ENCODE measurements around the gene CDC25B. TPM values are rescaled to one million over a fixed set of nuclear protein-coding genes. Genes with fewer than 3 reads are reported as not detected.

Gene CDC25B
- 67.5 and 104 TPM in 2 replicates for total RNA-seq (2014; rRNA removed; shearing (Covaris generic))

DNA sequence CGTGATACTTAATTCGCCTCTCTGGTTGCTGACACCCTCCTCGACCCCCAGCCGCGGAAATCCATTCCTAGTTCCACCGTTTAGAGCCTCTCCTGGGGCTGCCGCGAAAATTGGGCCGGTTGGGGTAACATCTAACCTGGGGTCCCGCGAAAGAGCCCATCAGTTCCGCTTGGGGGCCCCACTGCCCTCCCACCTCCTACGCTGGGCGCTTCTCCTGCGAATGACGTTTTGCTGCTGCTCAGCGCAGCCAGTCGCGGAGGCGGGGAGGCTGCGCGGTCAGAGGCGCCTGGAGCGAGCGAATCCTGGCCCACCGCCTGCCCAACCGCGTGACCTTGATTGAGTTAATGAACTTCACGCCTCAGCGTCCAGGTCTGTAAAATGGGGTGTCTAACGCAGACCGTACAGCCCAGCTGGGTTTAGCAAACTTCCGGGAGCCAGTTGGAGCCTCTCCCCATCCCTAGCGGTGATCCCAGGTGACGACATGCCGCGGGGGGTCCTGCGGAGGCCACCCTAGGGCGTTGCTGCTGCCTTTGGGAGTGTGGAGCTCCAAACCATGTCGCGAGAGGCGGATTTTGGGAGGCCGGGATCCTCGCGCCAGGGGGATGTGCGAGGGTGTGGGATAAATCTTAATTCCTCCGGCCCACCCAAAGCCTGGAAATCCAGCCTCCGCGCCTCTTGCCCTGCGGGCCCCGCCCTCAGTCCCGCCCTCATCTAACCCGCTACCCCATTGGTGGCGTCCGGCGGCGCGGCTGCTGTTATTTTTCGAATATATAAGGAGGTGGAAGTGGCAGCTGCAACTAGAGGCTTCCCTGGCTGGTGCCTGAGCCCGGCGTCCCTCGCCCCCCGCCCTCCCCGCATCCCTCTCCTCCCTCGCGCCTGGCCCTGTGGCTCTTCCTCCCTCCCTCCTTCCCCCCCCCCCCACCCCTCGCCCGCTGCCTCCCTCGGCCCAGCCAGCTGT is at the start of gene CDC25B:
Gene CDC25B (plus strand): TSS at position 800 of the 958 bp plus-strand sequence. CDS start 222 bp downstream, outside the sequence.
- peak; percentile 96 for DNase-seq (ENCODE audit: low read depth)

DNA sequence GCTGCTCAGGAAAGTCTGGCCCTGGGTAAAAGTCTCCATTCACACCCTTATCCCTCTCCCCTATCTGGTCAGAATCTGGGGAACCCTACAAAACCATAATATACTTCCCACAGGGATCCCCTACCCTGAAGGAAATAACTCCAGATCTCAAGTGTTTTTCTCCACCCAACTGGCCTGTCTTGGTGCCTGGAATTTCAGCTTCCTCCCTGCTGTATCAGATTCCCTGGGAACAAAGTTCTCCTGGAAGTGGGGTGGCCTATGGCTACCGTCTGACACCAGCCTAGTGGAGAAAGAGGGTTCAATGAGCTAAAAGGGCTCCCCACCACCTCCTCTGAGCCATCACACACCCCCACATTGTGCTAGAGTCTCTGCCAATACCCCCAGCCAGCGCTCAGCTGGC is 48.6 kb upstream of the CDC25B start:
- DNase-seq (ENCODE audit: low read depth) = no peak

DNA sequence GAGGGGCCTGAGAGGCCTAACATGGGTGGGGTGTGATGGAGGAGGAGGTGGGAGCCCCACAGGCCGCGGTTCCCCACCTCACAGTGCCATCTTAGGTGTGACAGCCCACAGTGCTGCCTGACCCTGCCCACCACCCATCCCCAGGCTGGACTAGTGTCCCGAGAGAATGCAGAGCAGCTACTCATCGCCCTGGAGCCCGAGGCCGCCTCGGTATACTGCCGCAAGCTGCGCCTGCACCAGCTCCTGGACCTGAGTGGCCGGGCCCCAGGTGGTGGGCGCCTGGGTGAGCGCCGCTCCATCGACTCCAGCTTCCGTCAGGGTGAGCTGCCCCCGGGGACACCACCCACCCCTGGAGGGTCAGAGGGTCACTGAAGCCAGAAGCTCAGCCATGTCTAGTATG is 48.0 kb upstream of the CDC25B start:
- DNase-seq (ENCODE audit: low read depth) = no peak

DNA sequence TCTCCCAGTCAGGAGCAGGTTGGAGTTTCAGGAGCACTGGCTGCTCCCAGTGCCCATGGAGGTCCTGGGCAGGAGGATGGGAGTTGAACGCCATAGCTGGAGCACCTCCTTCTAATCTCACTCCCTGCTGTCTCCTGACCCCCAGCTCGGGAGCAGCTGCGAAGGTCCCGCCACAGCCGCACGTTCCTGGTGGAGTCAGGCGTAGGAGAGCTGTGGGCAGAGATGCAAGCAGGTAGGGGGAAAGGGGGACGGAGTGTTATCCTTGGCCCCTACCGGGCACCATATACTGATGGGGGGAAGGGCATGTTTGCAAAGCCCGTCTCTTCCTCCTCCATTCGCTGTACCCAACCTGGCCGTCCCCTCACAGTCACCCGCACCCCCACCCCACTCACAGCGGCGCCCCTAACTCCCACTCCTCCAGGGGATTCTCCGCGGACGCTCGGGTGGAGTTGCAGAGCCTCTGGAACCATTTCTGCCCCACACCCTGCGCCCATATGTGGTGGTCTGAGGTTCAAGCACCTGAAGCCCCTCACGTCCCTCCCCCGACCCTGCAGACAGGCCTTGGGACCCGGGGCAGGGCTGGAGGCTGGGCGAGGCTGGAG is 46.9 kb upstream of the CDC25B start:
- DNase-seq (ENCODE audit: low read depth) = no peak

DNA sequence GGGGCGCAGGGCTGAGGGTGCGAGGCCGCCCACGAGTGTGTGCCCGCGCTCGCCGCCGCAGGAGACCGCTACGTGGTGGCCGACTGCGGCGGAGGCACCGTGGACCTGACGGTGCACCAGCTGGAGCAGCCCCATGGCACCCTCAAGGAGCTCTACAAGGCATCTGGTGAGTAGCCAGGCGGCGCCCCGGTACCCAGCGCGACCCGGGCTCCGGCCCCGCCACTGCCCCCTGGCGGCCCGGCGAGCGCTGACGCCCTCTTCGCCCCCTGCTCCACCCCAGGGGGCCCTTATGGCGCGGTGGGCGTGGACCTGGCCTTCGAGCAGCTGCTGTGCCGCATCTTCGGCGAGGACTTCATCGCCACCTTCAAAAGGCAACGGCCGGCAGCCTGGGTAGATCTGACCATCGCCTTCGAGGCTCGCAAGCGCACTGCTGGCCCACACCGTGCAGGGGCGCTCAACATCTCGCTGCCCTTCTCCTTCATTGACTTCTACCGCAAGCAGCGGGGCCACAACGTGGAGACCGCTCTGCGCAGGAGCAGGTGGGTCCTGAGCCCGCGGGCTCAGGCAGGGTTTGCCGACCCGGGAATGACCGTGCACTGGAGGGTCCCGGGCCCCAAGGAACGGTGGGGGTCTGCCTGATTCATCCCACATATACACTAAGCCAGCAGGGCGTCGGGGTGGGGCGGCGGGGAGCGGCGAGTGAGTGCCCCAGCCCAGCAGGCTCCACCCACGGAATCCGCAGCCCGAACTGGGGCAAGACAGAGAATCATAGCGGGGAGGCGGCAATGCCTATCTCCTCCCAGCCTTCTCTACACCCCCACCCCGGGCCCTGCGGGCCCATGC is 46.2 kb upstream of the CDC25B start:
- DNase-seq (ENCODE audit: low read depth) = peak; percentile 62

DNA sequence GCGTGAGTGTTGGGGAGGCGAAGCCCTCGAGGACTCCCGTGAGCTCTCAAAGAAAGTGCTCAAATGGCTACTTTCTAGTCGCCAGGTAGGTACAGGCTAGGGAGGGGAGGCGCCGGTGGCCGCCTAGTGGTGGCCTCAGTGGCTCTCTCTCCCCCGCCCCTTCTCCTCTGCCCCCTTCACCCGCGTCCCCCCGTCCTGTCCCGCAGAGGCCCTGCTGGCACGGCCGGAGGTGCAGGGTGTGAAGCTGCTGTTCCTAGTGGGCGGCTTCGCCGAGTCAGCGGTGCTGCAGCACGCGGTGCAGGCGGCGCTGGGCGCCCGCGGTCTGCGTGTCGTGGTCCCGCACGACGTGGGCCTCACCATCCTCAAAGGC is 44.8 kb upstream of the CDC25B start:
- no peak for DNase-seq (ENCODE audit: low read depth)

DNA sequence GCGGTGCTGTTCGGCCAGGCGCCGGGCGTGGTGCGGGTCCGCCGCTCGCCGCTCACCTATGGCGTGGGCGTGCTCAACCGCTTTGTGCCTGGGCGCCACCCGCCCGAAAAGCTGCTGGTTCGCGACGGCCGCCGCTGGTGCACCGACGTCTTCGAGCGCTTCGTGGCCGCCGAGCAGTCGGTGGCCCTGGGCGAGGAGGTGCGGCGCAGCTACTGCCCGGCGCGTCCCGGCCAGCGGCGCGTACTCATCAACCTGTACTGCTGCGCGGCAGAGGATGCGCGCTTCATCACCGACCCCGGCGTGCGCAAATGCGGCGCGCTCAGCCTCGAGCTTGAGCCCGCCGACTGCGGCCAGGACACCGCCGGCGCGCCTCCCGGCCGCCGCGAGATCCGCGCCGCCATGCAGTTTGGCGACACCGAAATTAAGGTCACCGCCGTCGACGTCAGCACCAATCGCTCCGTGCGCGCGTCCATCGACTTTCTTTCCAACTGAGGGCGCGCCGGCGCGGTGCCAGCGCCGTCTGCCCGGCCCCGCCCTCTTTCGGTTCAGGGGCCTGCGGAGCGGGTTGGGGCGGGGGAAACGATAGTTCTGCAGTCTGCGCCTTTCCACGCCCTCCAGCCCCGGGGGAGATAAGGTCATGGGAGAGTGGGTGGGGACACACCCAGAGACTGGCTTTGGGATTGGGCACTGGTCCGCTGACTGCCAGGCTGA is 44.3 kb upstream of the CDC25B start:
- no peak for DNase-seq (ENCODE audit: low read depth)

DNA sequence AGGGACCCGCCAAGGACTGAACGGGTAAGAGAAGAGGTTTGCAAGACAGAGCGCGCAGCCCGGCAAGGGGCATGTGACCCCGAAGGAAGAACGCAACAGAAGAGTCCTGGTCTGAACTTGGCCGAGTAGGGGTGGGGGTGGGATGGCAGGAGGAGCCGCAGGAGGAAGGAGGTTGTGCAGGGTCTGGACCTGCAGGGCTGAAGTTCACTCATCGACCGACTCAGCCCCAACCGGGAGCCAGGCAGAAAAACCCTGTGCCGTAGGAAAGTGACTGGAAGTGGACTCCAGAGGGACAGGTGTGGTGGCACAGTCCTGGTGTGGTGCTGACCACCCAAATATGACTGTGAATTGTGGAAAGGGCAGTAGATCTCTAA is 43.7 kb upstream of the CDC25B start:
- DNase-seq (ENCODE audit: low read depth) = no peak

DNA sequence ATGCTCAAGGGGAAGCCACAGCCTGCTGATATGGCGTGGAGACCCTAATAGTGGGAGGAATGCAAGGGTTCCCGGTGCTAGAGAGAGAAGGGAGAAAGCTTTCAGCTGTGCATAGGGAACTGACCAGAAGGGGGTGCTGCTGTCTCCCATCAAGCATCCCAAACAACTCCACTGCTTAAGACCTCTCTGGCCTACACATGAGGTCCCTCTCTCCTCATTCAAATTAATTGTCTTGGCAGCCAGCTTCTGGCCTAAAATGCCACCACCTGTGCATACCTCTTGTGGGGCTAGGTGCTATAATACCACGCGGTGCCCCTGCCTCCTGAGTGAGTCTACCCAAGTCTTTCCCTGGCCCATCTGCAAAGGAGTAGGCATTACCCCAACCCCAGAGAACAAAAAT is 43.0 kb upstream of the CDC25B start:
- peak; percentile 63 for DNase-seq (ENCODE audit: low read depth)

DNA sequence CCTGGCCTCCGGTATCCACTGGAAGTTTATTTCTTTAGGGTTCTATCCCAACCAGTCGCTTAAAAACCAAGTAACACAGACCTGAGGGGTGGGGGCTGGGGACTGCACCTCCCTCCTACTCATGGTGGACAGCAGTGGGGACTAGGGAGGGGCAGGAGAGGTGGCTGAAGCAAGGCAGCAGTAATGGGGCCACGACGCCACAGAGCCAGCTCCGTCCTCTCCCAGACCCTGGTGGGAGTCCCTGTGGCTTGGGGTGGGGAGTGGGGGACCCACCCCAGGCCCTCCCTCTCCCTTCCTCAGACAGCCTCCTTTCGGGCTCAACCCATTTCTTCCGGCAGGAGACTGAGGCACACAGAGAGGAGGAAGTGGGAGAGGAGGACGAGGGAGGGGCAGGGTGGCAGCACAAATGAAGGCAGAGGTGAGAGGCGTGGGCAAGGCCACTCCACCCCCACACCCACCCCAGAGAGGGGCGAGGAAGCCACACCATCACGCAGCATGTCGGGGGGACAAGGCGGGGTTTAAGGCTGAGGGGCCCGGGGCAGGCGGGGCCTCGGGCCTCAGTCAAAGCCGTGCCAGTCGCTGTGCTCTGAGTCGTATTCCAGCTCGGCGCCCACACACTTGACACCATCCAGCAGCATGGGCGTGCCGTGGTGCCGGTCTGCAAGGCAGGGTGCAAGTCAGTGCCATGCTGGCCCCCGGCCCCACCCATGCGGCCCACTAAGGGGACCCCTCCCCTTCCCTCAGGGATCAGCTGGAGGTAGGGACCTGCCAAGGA is 42.4 kb upstream of the CDC25B start:
- DNase-seq (ENCODE audit: low read depth) = no peak

DNA sequence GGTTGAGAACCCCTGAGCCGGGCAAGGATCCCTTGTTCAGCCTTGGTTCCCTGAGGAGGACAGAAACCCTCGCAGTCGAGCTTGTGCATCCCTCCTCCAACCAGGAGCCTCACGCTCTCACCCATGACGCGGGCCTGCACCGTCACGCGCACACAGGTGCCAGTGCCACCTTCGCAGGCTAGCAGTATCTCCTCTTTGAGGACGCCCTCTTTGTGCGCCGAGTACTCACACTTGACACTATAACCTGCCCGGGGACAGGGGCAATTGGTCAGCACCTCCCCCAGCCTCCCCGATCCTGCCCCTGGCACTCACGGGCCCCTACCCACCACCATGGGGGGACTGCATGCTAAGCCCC is 41.9 kb upstream of the CDC25B start:
- DNase-seq (ENCODE audit: low read depth) = no peak

DNA sequence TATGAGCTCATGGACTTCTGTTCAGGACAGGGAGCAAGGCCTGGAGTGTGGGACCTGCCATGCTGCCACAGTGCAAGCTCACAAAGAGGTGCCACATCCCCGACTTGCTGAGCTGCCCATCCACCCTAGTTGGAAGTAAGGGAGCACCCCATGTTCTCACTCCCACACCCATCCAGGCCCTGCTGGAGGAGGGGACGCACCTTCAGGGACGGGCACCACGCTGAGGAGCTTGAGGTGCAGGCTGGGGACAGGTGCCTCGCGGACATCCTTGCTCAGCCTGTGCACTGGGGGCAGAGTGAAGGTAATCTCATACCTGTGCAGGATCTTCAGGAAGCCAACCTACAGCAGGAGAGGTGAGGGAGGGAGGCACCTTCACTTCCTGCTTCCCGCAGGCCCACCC is 40.8 kb upstream of the CDC25B start:
- no peak for DNase-seq (ENCODE audit: low read depth)

DNA sequence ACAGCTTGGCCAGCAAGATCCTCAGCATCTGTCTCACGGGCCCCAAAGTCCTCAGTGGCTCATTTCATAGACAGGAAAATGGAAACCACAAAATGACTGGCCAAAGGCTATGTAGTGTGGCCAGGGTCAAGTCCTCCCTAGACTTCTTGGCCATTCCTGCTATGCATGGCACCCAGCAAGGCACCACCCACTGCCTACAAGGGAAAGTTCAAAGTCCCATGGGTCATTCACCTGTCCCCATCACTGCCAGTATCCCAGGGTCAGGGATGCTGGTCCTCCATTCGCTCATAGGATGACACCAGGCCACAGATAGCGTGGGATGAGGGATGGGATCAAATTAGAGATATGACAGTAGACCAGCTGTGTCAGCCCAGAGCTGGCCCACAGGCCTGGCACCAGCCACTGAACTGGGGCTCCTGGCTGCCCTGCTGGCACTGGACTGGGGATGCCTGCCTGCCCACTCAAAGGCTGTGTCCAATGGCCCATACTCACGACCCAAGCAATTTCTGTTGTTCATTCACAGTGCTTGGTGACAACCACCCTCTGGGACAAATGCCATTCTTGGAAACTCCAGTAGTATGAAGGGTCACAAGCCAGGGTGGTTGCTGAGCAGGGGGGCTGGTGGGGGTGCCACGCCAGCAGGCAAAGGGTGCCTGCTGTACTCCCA is 40.2 kb upstream of the CDC25B start:
- DNase-seq (ENCODE audit: low read depth) = no peak

DNA sequence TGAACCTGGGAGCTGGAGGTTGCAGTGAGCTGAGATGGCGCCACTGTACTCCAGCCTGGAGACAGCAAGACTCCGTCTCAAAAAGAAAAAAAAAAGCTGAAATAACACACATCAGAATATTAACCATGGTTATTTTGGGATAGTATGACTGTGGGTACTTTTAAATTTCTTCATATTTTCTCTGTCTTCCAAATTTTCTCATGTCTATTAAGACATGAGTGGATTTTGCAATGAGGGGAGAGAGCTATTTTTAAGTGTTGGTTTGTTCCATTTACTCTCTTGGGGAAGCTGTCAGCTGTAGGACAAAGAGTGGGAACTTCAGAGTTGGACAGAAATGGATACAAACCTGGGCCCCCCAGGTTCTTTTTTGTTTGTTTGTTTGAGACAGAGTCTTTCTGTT is 38.8 kb upstream of the CDC25B start:
- no peak for DNase-seq (ENCODE audit: low read depth)

DNA sequence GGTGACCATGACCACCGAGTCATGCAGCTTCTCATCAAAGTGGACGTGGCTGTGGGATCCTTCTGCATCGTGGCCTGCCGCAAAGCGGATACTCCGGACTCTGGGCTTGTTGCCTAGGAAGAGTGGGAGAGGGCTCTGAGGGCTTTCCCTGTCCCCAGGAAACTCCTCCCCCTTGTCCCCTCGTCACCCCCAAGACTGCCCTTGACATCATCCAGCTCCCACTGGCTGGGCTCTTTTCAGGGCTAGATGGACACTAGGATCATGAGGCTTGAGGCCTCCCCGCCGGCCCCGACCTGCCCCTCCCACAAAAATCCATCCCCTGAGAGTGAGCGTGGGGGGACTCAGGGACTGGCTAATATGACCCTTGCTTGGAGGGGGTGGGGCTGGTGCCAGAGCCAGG is 37.5 kb upstream of the CDC25B start:
- no peak for DNase-seq (ENCODE audit: low read depth)

DNA sequence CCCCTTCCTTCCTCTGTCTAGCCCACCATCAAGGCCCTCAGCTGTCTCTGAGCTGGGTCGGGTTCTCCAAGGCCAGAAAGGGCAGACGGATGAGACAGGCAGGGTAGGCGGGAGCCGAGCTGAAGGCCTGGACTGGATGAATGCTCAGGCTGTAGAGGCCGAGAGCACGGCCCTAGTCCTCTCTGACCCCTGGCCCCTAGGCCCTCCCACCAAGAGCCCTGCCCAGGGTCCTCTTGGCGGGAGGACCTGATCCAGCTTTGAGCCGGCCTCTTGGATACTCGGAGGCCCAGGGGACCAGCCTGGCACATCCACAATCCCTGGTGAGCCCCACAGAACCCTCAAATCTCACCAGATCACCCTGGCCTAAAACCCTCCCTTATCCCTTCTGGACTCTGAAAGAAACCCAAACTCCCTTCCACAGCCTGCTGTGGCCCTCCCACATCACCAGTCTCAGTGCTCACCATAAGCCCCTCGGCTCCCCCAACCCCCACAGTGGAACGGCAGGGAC is 36.7 kb upstream of the CDC25B start:
- no peak for DNase-seq (ENCODE audit: low read depth)

DNA sequence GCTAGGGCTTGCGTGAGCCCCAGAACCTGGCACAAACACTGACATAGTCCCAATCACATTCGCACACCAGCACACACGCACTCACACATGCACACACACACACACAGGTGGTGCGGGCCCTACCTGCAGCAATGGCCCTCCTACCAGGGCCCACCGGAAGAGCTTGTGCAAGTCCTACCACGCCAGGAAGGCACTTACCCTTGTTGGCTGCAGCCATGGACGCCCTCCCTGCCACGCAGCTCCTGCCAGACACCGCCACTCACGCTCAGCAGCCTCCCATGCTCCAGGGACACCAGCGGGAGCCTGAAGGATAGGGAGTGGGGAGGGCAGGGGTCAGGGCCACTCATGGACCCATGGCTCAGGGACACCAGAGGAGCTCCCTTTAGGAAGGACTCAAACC is 36.2 kb upstream of the CDC25B start:
- no peak for DNase-seq (ENCODE audit: low read depth)

DNA sequence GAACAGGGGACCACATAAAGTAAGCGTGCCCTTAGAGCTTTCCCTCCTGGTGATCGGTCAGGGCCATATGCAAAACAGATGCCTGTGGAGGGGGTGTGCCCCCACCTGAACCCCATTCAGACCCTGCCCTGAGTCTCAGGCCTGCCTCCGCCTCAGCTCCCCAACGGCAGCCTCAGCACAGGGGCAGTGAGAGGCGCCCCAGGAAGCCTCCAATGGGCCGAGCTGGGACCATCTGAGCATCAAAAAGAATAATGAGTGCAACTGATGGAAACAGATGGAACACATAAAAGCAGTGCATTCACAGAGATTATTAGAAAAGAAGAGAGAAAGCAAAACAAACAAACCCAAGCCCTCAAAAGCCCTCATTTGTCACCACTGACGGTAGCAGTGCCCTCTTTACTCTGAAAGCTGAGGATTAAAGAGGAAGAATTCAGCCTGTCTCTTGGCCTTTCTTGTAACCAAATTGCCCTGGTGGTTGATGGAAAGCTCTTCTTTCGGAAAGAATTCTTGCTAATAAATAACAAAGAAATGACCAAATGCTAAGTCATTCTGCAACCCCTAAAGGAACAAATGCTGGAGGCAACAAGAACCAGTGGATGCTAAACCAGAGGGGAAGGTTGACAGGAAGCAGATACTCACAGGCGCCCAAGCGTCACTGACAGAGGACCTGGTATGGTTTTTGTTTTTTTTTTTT is 35.3 kb upstream of the CDC25B start:
- DNase-seq (ENCODE audit: low read depth) = no peak
